SJSA1 (cell line): ENCODE measurements around the gene MICALL1. TPM values are rescaled to one million over a fixed set of nuclear protein-coding genes. Genes with fewer than 3 reads are reported as not detected.

Source experiments
- DNase-seq, 2 experiments: peaks; one replicate each; pipeline ENCODE4 v3.0.0-alpha.2; 2015 to 2020; ENCODE audit warnings: low spot score in 2 of 2, low read depth in 1 of 2
- H3K27ac ChIP-seq: fragments of 250-450 bp; sonication (Bioruptor Pico); 2 replicates; pipeline ENCODE4 v1.5.1; 2020; ENCODE audit warnings: mild to moderate bottlenecking, moderate library complexity
- H3K27me3 ChIP-seq: fragments of 250-450 bp; sonication (Bioruptor Pico); replicated peaks from 2 replicates; pipeline ENCODE4 v1.5.1; 2020; ENCODE audit warnings: mild to moderate bottlenecking, moderate library complexity
- H3K36me3 ChIP-seq: fragments of 250-450 bp; sonication (Bioruptor Pico); 2 replicates; pipeline ENCODE4 v1.5.1; 2020; ENCODE audit warnings: mild to moderate bottlenecking
- H3K4me1 ChIP-seq: fragments of 250-450 bp; sonication (Bioruptor Pico); replicated peaks from 2 replicates; pipeline ENCODE4 v1.6.1; 2021; ENCODE audit warnings: mild to moderate bottlenecking
- H3K4me3 ChIP-seq: fragments of 250-450 bp; sonication (Bioruptor Pico); 2 replicates; pipeline ENCODE4 v1.5.1; 2020; ENCODE audit warnings: mild to moderate bottlenecking
- H3K9me3 ChIP-seq: fragments of 250-450 bp; sonication (Bioruptor Pico); replicated peaks from 2 replicates; pipeline ENCODE4 v1.5.1; 2020; ENCODE audit warnings: mild to moderate bottlenecking
- total RNA-seq: library from RNA; depleted of rRNA; stranded (reverse); fragments of >200 nt; shearing (Covaris generic); gene quantifications from 2 replicates; pipeline ENCODE4 v1.2.3, GENCODE V29; 2014; rRNA removed

The MICALL1 gene
- total RNA-seq, 1 experiment from 2014 or later = 61.1 TPM

DNA sequence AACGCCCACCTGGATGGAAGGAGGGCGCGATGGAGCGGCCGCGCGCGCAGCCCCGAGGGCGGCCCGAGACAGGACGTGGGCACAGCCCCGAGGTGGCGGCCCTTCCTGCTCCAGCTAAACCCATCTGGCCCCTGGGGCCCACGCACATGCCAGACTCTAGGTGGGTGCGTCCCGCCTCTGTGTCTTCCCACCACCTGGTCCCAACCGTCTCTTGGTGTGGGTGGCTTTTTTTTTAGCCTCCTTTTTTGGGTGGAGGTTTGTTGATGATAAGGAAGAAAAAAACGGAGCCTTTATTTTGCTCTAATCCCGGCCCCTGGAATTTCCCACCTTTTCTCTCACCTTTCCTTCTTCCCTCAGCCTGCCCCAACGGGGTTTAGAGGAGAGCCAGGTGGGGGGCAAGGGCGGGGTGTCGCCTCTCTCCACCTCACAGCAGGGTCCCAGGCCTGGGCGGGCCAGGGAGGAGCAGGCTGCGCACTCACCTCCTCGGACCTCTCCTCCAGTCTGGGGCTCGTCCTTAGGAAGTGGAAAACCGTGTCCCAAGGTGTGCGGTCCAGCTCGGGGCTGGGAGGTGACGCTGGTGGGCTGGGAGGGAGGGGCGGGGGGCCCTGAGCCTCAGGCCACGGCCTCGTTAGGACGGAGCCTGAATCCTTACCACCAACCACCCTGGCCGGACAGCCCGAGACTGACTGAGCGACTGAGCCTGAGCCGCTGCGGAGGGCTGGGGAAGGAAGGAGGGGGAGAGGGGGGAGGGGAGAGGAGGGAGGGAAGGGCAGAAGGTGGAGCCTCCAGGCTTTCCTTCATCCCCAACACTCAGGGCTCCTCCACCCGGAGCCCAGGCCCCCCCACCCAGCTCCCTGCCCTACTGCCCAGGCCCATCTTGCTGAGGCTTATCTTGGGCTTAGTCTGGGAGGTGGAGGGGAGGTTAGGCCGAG, 78.0 kb downstream of the MICALL1 start, which contains the start of gene SOX10:
Gene SOX10 (minus strand): TSS at position 696 of the 932 bp plus-strand sequence. CDS start 771 bp downstream, outside the sequence.
- Histone ChIP-seq H3K4me1 (no peaks in the 10 kb centered on the region), H3K27me3 (no peaks in the 10 kb centered on the region), H3K4me3 (no peak within 1 kb of the TSS), H3K9me3 (no peaks in the 10 kb centered on the region), H3K36me3 (no peaks in the 10 kb centered on the region), H3K27ac (no peak within 1 kb of the TSS)
- DNase-seq = no peak

DNA sequence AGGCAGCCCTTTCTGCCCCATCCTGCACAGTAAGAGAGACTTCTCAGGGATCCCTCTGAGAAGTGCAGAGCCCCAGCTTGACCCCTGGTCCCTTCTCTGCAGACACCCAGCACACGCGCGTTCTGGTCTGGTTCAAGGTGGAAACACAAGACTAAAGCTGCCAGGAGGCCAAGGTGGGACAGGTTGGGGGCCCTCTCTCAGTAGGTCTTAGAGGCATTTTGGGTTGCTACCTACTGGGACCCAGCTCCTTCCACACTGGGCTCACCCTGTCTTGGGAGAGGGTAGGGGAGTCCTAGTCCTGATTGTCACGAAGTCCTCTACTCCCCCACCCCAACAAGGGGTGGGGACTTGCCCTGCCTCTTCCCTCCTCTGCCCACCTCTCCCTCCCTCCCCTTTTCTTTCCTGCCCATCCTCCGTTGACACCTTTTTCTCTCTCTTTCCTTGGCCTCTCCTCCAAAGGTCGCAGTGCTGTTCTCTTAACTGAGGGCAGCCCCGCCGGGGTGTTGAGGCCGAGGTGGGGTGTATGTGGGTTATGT, 79.0 kb downstream of the MICALL1 start:
- no peak for DNase-seq
- H3K4me3 ChIP-seq = no peak overlapping the region
- H3K36me3 ChIP-seq = no peaks in the 10 kb centered on the region
- H3K27me3 ChIP-seq = no peaks in the 10 kb centered on the region
- H3K4me1 ChIP-seq = no peaks in the 10 kb centered on the region
- H3K27ac ChIP-seq = no peak overlapping the region
- H3K9me3 ChIP-seq = no peaks in the 10 kb centered on the region

DNA sequence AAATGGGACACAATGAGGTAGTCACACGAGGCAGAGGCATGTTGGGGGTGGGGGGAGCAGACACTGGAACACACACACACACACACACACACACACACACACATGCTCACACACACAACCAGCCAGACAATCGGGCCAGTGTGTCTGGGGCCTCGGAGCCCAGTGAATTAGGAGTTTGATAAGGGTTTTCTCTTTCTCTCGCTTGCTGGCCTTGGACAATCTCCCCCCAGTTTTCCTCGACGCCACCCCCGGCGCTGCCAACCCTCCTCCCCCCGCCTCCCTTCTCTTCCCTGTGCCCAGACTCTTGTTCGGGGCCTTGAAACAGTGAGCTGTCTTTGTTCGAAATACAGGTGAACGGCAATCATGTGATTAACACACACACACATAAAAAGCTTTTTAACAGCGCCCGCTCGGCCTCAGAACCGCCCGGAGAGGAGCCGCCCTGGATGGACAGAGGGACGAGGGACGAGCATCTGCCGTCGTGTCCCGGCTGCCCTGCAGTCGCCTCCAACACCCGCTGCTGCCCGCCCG, 79.7 kb downstream of the MICALL1 start:
- Histone ChIP-seq H3K27ac (no peak overlapping the region), H3K27me3 (no peaks in the 10 kb centered on the region), H3K4me3 (no peak overlapping the region), H3K4me1 (no peaks in the 10 kb centered on the region), H3K9me3 (no peaks in the 10 kb centered on the region), H3K36me3 (no peaks in the 10 kb centered on the region)
- no peak for DNase-seq

DNA sequence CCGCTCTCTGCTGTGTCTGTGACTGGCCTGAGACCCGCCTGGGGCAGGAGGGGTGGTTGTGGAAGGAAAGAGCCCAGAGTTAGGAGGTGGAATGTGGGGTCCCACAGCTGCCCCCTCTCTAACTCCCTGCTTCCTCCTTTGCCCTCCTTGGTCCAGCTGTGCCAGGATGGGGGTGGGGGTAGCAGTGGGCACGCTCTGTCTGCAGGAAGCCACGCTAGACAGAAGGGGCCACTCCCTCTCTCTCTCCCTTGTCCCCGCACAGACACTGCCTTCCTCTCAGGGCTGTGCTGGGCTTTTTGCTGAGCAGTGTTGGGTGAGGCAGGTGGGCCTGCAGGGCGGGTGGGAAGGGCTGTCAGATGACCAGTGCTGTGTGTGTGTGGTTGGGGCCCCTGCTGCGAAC, 80.3 kb downstream of the MICALL1 start:
- Histone ChIP-seq H3K27me3 (no peaks in the 10 kb centered on the region), H3K36me3 (no peaks in the 10 kb centered on the region), H3K4me1 (no peaks in the 10 kb centered on the region), H3K4me3 (no peak overlapping the region), H3K27ac (no peak overlapping the region), H3K9me3 (no peaks in the 10 kb centered on the region)
- DNase-seq = no peak

DNA sequence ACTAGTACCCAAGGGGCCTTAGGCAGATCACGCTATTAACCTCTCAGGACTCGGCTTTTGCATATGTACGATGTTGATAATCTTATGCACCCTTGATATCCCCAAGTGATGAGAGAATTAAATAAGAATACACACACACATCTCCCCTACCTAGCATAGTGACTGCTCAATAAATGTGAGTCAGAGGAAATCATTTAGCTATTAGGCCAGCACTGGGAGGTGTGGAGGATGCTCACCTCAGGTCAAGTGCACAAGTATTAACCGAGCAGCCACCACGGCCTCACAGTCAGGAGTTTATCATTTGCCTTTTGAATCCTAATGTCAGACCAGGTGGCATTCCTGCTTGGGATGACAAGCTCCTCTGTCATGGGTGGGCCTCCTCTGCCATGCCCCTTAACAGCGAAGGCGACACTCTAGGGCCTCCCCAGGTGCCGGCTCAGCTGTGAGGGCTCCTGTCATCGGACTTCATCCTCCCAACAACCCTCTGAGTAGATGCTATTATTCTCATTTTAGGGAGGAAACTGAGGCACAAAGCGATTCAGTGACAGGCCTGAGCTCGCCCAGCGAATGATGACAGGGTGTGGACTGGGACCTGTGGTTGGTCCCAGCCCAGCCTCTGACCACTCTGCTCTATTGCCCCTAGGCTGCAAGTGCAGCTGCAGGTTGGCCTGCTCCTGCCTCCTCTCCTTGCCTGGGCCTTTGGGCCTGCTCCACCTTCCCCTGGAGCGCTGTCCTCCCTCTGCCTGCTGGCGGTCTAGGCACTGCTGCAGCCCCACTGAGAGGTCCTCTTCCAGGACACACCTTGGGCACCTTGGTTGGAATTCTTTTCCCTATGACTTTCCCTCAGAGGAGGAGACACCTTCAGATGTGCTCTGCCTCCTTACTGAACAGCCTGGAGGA, 83.3 kb downstream of the MICALL1 start:
- Histone ChIP-seq H3K27ac (no peak overlapping the region), H3K36me3 (no peaks in the 10 kb centered on the region), H3K4me1 (no peaks in the 10 kb centered on the region), H3K9me3 (no peaks in the 10 kb centered on the region), H3K27me3 (no peaks in the 10 kb centered on the region), H3K4me3 (no peak overlapping the region)
- no peak for DNase-seq

DNA sequence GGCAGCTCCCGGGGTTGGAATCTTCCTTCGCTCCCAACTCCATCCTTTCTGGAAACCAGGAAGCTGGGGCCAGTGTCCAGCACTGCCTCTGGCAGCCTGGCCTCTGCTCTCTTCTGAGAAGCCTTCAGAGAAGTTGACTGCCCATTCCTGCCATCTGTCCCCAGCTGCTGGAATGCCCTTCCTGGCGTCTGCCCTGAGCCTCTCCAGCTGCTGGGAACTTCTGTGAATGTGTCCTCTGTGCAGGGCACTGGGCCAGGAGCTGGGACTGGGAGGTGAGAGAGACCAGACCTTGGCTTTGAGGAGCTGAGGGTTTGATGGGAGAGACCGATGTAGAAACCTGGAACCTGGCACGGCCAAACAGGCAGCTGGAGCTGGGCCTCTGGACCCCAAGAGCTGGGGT, 84.2 kb downstream of the MICALL1 start:
- Histone ChIP-seq H3K4me1 (no peaks in the 10 kb centered on the region), H3K27ac (no peak overlapping the region), H3K36me3 (no peaks in the 10 kb centered on the region), H3K27me3 (no peaks in the 10 kb centered on the region), H3K9me3 (no peaks in the 10 kb centered on the region), H3K4me3 (no peak overlapping the region)
- no peak for DNase-seq

DNA sequence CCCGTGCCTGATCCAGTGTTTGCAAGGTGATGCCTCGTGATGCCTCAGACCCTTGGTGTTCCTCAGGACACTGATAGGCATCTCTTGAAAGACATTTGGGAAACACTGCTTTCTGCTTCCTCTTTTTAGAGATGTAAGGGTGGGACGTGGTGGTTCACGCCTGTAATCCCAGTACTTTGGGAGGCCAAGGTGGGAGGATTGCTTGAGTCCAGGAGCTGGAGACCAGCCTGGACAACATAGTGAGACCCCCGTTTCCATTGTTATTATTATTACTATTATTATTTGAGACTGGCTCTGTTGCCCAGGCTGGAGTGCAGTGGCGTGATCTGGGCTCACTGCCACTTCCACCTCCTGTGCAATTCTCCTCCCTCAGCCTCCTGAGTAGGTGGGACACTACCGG, 84.8 kb downstream of the MICALL1 start:
- Histone ChIP-seq H3K4me3 (no peak overlapping the region), H3K27ac (no peak overlapping the region), H3K27me3 (no peaks in the 10 kb centered on the region), H3K9me3 (no peaks in the 10 kb centered on the region), H3K4me1 (no peaks in the 10 kb centered on the region), H3K36me3 (no peaks in the 10 kb centered on the region)
- DNase-seq = no peak

DNA sequence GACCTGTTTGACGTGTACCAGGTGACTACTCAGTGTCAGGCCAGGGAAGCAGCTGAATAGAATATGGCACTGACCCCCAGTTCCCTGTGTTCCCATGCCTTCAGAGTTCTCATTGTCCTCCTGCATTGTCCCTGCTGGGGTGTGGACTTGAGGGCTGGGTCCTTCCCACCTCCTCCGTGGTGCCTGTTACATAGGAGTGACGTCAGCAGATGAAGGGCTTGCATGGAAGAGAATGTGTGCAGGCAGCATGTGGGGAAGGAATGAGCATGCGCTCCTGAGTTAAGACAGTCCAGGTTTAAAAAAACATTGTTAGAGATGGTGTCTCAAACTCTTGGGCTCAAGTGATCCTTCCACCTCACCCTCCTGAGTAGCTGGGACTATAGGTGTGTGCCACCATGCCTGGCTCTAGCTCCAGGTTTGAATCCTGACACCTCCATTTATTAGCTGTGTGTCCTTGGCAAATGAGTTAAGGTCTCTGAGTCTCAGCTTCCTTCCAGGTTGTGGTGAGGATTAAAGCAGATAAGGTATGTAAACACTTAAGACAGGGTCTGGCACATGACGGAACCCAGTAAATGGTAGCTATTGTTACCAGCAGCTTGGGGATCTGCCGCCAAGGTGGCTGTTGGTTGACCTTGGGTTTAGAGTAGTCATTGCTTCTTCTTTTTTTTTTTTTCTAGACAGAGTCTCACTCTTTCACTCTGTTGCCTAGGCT, 85.8 kb downstream of the MICALL1 start:
- Histone ChIP-seq H3K27me3 (no peaks in the 10 kb centered on the region), H3K4me1 (no peaks in the 10 kb centered on the region), H3K9me3 (no peaks in the 10 kb centered on the region), H3K27ac (no peak overlapping the region), H3K36me3 (no peaks in the 10 kb centered on the region), H3K4me3 (no peak overlapping the region)
- DNase-seq = no peak

Other genes starting within 250 kb of the MICALL1 start
- 47.1 and 47.7 TPM in 2 replicates for gene PDXP, start 247.6 kb upstream of the MICALL1 start, total RNA-seq
- gene LGALS1, start 230.7 kb upstream of the MICALL1 start, total RNA-seq = 5,490 and 8,922 TPM in 2 replicates
- gene NOL12, start 220.0 kb upstream of the MICALL1 start, total RNA-seq = 32.1 and 38.0 TPM in 2 replicates
- 90.4 and 92.5 TPM in 2 replicates for gene TRIOBP, start 209.2 kb upstream of the MICALL1 start, total RNA-seq
- 54.7 and 60.9 TPM in 2 replicates for gene GCAT, start 98.4 kb upstream of the MICALL1 start, total RNA-seq
- not detected in 2 replicates for gene GALR3, start 82.9 kb upstream of the MICALL1 start, total RNA-seq
- gene ANKRD54, start 62.0 kb upstream of the MICALL1 start, total RNA-seq = 43.8 and 71.2 TPM in 2 replicates
- 204 and 252 TPM in 2 replicates for gene EIF3L, start 56.9 kb upstream of the MICALL1 start, total RNA-seq
- not detected in 2 replicates for gene C22orf23, start 47.3 kb downstream of the MICALL1 start, total RNA-seq
- gene POLR2F, start 47.4 kb downstream of the MICALL1 start, total RNA-seq = 77.3 and 99.6 TPM in 2 replicates
- gene SOX10, start 78.3 kb downstream of the MICALL1 start, total RNA-seq = not detected in 2 replicates
- 2.8 and 5.4 TPM in 2 replicates for gene PICK1, start 151.1 kb downstream of the MICALL1 start, total RNA-seq
- not detected in 2 replicates for gene SLC16A8, start 177.9 kb downstream of the MICALL1 start, total RNA-seq
- not detected in 2 replicates for gene BAIAP2L2, start 204.4 kb downstream of the MICALL1 start, total RNA-seq